PC-9 (cell line): Measurements from ENCODE around the gene ARV1. TPM values are rescaled to one million over a fixed set of nuclear protein-coding genes. Genes with fewer than 3 reads are reported as not detected.

Source experiments
- Bru-seq: library from RNA; stranded (reverse); fragments of 400-500 nt; gene quantifications from one replicate; lab custom pipeline; 2021; lab: Mats Ljungman, UMichigan
- BruChase-seq, 2 experiments: library from RNA; stranded (reverse); fragments of 400-500 nt; gene quantifications; one replicate each; lab custom pipeline; 2021; lab: Mats Ljungman, UMichigan
- BruUV-seq: library from RNA; stranded (reverse); fragments of 400-500 nt; replicated peaks from 2 replicates; lab custom pipeline; 2021; lab: Mats Ljungman, UMichigan
- CTCF ChIA-PET: fragments of 300-600 bp; sonication (Branson Sonifier 250); formaldehyde crosslinking; loops from one replicate; lab custom pipeline; 2022; ENCODE audit warnings: antibody characterized with exemption; lab: Charles Lee
- POLR2A ChIA-PET: fragments of 300-600 bp; sonication (Branson Sonifier 250); formaldehyde crosslinking; loops from one replicate; lab custom pipeline; 2022; ENCODE audit warnings: antibody characterized with exemption; ENCODE audit not compliant: unreplicated experiment; lab: Charles Lee
- DNase-seq, 2 experiments: peaks; one replicate each; pipeline versions ENCODE4 v3.0.0 to v3.0.0-alpha.2; 2015 to 2022; ENCODE audit warnings: mixed read lengths in 1 of 2
- H2AFZ ChIP-seq: fragments of 200-600 bp; sonication (generic); 2 replicates; pipeline ENCODE4 v1.8.1; 2017; ENCODE audit warnings: antibody characterized with exemption
- H3F3A ChIP-seq: fragments of 200-600 bp; sonication (generic); 2 replicates; pipeline ENCODE4 v1.8.1; 2017; ENCODE audit warnings: antibody characterized with exemption, mild to moderate bottlenecking, low read depth; ENCODE audit not compliant: insufficient read depth
- H3K27ac ChIP-seq: fragments of 200-600 bp; sonication (generic); 2 replicates; pipeline ENCODE4 v1.6.1; 2016; ENCODE audit warnings: mixed run types
- H3K27me3 ChIP-seq: fragments of 200-600 bp; sonication (generic); 2 replicates; pipeline ENCODE4 v1.6.1; 2016; ENCODE audit warnings: low read depth, mixed run types; ENCODE audit not compliant: insufficient read depth
- H3K36me3 ChIP-seq: fragments of 200-600 bp; sonication (generic); 2 replicates; pipeline ENCODE4 v1.6.1; 2016; ENCODE audit warnings: low read depth, mixed run types
- H3K4me1 ChIP-seq: fragments of 200-600 bp; sonication (generic); replicated peaks from 2 replicates; pipeline ENCODE4 v1.6.1; 2016; ENCODE audit warnings: mixed run types; ENCODE audit not compliant: insufficient read depth
- H3K4me2 ChIP-seq: fragments of 200-600 bp; sonication (generic); 2 replicates; pipeline ENCODE4 v1.6.1; 2017; ENCODE audit warnings: mixed run types
- H3K4me3 ChIP-seq: fragments of 200-600 bp; sonication (generic); 2 replicates; pipeline ENCODE4 v1.6.1; 2016; ENCODE audit warnings: mixed run types
- H3K79me2 ChIP-seq: fragments of 200-600 bp; sonication (generic); 2 replicates; pipeline ENCODE4 v1.6.1; 2017; ENCODE audit warnings: low read depth, mixed run types
- H3K9me2 ChIP-seq: fragments of 200-600 bp; sonication (generic); 2 replicates; pipeline ENCODE4 v1.8.1; 2017; ENCODE audit warnings: mild to moderate bottlenecking; ENCODE audit not compliant: insufficient read depth
- H3K9me3 ChIP-seq: fragments of 200-600 bp; sonication (generic); 2 replicates; pipeline ENCODE4 v1.8.1; 2016; ENCODE audit warnings: low read depth; ENCODE audit not compliant: insufficient read depth
- H4K20me1 ChIP-seq: fragments of 200-600 bp; sonication (generic); 2 replicates; pipeline ENCODE4 v1.8.1; 2017; ENCODE audit not compliant: insufficient read depth
- EZH2 ChIP-seq: fragments of 200-600 bp; sonication (generic); IDR thresholded peaks from 2 replicates; pipeline ENCODE4 v1.8.0; 2017; ENCODE audit warnings: antibody characterized with exemption, low read depth
- intact Hi-C: fragments of 100-400 bp; cut with micrococcal nuclease; formaldehyde crosslinking; loops from one replicate; pipeline ENCODE4 v1.10.0; 2022; ENCODE audit not compliant: unreplicated experiment
- long read RNA-seq: library from polyadenylated mRNA; stranded (forward); transcript quantifications from one replicate; pipeline ENCODE4 v2.0.0, GENCODE V29; 2022
- total RNA-seq: library from RNA; stranded (reverse); gene quantifications from 2 replicates; pipeline ENCODE4 v1.2.3, GENCODE V29; 2021
- TF ChIP-seq, protein P1 (sequence below): fragments of 200-600 bp; sonication (generic); conservative IDR thresholded peaks from 2 replicates; pipeline ENCODE4 v1.6.1; 2017; ENCODE audit warnings: mixed run types, antibody characterized with exemption, mild to moderate bottlenecking, moderate library complexity

ARV1 gene
- total RNA-seq = 8.0 and 12.0 TPM in 2 replicates
- percentile 63 among the genes with signal in this experiment for Bru-seq, nascent RNA
- percentile 55 among the genes with signal in this experiment for BruChase-seq, experiment 1, labeled RNA remaining after a 2-hour chase
- percentile 51 among the genes with signal in this experiment for BruChase-seq, experiment 2, labeled RNA remaining after a 6-hour chase
- long read RNA-seq, transcript ARV1-201 (6 exons, 1,335 nt) = major isoform, 26 of 29 reads
- long read RNA-seq, partial matches to known transcripts = 0 of 29 reads
- long read RNA-seq, other reads (novel, unspliced or antisense) = 3 of 29 reads

DNA sequence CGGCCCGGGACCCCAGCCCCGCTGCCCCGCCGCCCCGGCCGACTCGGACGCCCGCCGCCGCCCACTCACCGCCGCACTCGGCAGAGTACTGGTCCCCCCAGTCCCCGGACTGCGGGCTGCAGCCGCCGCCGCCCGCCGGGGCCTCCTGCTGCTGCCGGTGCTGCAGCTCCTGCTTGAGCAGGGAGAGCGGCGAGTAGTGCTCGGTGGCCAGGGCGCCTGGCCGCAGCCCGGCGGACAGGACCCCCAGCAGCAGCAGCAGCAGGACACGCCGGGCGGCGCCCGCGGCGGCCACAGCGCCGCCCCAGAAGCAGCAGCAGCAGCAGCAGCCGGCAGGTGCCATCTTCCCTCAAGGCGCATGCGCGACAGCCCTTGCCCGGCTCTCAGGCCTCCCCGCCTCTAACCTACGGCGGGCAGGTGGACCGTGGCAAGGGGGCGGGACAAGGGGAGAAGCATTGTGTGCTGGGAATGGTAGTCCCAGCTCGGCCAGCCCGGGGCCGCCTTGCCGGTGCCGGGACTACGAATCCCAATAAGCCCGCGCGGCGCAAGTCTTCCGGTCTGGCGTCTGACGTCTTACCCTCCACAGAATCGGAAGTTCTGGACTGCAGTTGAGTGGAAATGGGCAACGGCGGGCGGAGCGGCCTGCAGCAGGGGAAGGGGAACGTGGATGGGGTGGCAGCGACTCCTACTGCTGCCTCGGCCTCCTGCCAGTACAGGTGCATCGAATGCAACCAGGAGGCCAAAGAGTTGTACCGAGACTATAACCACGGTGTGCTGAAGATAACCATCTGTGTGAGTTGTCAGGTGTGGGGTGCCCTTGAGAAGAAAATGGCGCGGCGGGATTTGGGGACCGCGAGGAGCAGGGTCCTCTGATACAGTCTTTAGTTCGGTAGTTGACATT is at the start of gene ARV1, which contains the start of gene TTC13:
Gene ARV1 (plus strand): TSS at position 604 of the 898 bp plus-strand sequence. CDS start 12 bp downstream, at position 616.
Gene TTC13 (minus strand): TSS at position 371 of the 898 bp plus-strand sequence. CDS start 31 bp downstream, at position 340.
- Histone ChIP-seq H3K9me3 (no peaks in the 10 kb centered on the region), H3K36me3 (no peaks in the 10 kb centered on the region; the same call in 1 of the 2 replicates), H3K27ac (no peak within 1 kb of the TSS), H3F3A (peaks cover 3% of the 10 kb centered on the region; the same call in 1 of the 2 replicates), H3K4me2 (peak within 1 kb of the TSS; percentile 94), H3K4me1 (peaks cover 19% of the 10 kb centered on the region), H3K27me3 (no peaks in the 10 kb centered on the region), H3K9me2 (no peaks in the 10 kb centered on the region), H3K79me2 (peaks cover 47% of the 10 kb centered on the region), H4K20me1 (no peaks in the 10 kb centered on the region), H3K4me3 (peak within 1 kb of the TSS; percentile 86), H2AFZ (peak within 1 kb of the TSS; percentile 94)
- peak; percentile 97 to 98 for DNase-seq
- BruUV-seq = no TSS peak
- POLR2A ChIA-PET = interaction anchor here (0.6 kb wide), 1 partner anchor 28 kb away, joined by 4 read pairs; no protein-coding TSS in a partner anchor
- CTCF ChIA-PET = interaction anchor here (0.7 kb wide), 1 partner anchor 111 kb away, joined by 3 read pairs; no protein-coding TSS in a partner anchor
- no peak for TF ChIP-seq EZH2
- TF ChIP-seq, protein P1, sequence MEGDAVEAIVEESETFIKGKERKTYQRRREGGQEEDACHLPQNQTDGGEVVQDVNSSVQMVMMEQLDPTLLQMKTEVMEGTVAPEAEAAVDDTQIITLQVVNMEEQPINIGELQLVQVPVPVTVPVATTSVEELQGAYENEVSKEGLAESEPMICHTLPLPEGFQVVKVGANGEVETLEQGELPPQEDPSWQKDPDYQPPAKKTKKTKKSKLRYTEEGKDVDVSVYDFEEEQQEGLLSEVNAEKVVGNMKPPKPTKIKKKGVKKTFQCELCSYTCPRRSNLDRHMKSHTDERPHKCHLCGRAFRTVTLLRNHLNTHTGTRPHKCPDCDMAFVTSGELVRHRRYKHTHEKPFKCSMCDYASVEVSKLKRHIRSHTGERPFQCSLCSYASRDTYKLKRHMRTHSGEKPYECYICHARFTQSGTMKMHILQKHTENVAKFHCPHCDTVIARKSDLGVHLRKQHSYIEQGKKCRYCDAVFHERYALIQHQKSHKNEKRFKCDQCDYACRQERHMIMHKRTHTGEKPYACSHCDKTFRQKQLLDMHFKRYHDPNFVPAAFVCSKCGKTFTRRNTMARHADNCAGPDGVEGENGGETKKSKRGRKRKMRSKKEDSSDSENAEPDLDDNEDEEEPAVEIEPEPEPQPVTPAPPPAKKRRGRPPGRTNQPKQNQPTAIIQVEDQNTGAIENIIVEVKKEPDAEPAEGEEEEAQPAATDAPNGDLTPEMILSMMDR = peak; percentile 50; the same call in 1 of the 2 replicates
- intact Hi-C loops = loop anchor here (1.0 to 5.0 kb wide), 7 partner anchors 110 to 346 kb away; partner anchors contain the start of genes C1orf198 and COG2

DNA sequence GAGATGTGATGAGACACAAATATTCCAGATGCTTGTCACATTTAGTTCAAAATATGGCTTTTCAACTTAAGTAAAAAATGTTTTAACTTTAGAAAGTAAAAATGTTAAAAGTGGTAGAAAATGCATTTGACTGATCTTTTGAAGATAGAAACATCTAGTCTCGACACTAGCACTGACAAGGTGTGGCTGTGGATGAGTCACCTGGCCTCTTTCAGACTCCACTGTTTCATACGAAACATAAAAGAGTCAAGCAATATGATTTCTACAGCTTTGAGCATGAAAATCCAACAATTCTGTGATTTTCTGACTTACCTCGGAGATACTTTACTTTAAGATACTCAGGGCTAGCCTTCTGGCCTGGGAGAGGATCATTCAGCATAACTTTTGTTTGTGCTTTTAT is 47.9 kb upstream of the ARV1 start:
- CTCF ChIA-PET = no interaction called here
- POLR2A ChIA-PET = no interaction called here
- TF ChIP-seq, protein P1 = no peak
- TF ChIP-seq EZH2 = no peak

DNA sequence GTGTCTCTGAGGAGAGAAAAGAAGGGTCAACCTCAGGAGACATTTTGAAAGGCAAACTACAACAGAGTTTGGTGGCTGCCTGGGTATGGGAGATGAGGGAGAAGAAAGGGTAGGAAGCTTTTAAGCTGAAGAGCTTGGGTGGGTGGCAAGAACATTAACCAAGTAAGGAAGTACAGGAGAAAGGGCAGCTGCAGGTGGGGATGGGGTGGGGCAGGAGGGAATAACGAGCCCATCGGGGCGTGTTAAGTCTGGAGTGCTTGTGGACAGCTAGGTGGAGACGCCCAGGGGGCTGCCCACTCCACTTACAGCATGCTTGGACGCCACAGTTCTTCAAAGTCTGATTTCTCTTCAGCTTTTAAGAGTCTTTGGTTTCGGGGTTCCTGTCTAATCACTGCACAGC is 43.0 kb upstream of the ARV1 start:
- H3K9me2 ChIP-seq = no peaks in the 10 kb centered on the region
- H3K9me3 ChIP-seq = no peaks in the 10 kb centered on the region
- H3K4me1 ChIP-seq = no peaks in the 10 kb centered on the region
- DNase-seq = no peak
- ChIA-PET CTCF (no interaction called here), POLR2A (no interaction called here)
- no peak overlapping the region for H3K4me3 ChIP-seq
- H3K4me2 ChIP-seq = no peak overlapping the region
- 0 out of 2 replicates have a peak, but pooled peaks cover 3% of the 10 kb centered on the region for H3K36me3 ChIP-seq
- no TSS peak for BruUV-seq
- no peaks in the 10 kb centered on the region for H3F3A ChIP-seq
- no peak overlapping the region for H2AFZ ChIP-seq
- TF ChIP-seq, protein P1 = no peak
- TF ChIP-seq EZH2 = no peak
- H4K20me1 ChIP-seq = no peaks in the 10 kb centered on the region
- H3K79me2 ChIP-seq = no peaks in the 10 kb centered on the region
- no peaks in the 10 kb centered on the region for H3K27me3 ChIP-seq
- H3K27ac ChIP-seq = no peak overlapping the region
- intact Hi-C loops = no loop called here

More for the DNA sequence above, 47.9 kb upstream of the ARV1 start:
- Histone ChIP-seq H3K4me1 (no peaks in the 10 kb centered on the region), H3K4me2 (no peak overlapping the region), H3K9me2 (no peaks in the 10 kb centered on the region), H3K79me2 (no peaks in the 10 kb centered on the region), H3K27me3 (no peaks in the 10 kb centered on the region), H3K36me3 (peaks cover 14% of the 10 kb centered on the region; the same call in 1 of the 2 replicates), H3K27ac (no peak overlapping the region), H3K4me3 (no peak overlapping the region), H4K20me1 (no peaks in the 10 kb centered on the region), H2AFZ (no peak overlapping the region), H3K9me3 (no peaks in the 10 kb centered on the region), H3F3A (no peaks in the 10 kb centered on the region)
- intact Hi-C loops = no loop called here
- BruUV-seq = no TSS peak
- no peak for DNase-seq
